ENCODE measurements around the gene RABIF. TPM values are rescaled to one million over a fixed set of nuclear protein-coding genes. Genes with fewer than 3 reads are reported as not detected.
"Not testable (repeated sequence)": the region's sequence is repeated elsewhere in the genome, so short reads cannot be mapped to it uniquely, and the experiment has no call there.

Gene RABIF
- total and polyA plus RNA-seq, 9 donors: 2.7 to 11.7 (median 3.9) TPM

- Histone ChIP-seq H3K4me1 (ENCODE audit: insufficient read depth) (no peaks in the 10 kb centered on the region), H3K4me3 (no peak overlapping the region), H3K27me3 (no peaks in the 10 kb centered on the region), H3K36me3 (no peaks in the 10 kb centered on the region), H3K9me3 (no peaks in the 10 kb centered on the region), H3K27ac (no peak overlapping the region)
- no peak for DNase-seq
- TF ChIP-seq CTCF (IDR thresholded peaks at IDR 0.05) (no peak), EP300 (IDR thresholded peaks at IDR 0.05) (no peak), POLR2A (IDR thresholded peaks at IDR 0.05) (no peak)
- intact Hi-C loops (cut with DNase I): no loop called here
- WGBS, 3 donors: 63 to 66% (median 66%) methylated on average over 5 of the region's 5 CpGs
Observed at GRCh38 chr1:202836623-202837403, 52.1 kb downstream of the RABIF start.

GRCh38 chr1:202835548-202836072 is 53.3 kb downstream of the RABIF start:
- no peak for DNase-seq
- Histone ChIP-seq H3K9me3 (no peaks in the 10 kb centered on the region), H3K27me3 (no peaks in the 10 kb centered on the region), H3K4me1 (ENCODE audit: insufficient read depth) (no peaks in the 10 kb centered on the region), H3K27ac (no peak overlapping the region), H3K36me3 (no peaks in the 10 kb centered on the region), H3K4me3 (no peak overlapping the region)
- no peak for TF ChIP-seq POLR2A (IDR thresholded peaks at IDR 0.05)
- 37 to 55% (median 48%) methylated on average over 3 of the region's 3 CpGs for WGBS, 3 donors
- intact Hi-C loops (cut with DNase I): loop anchor here in 1 of 4 donors (1.0 kb wide), 1 partner anchor 28 kb away; no protein-coding TSS in a partner anchor

- Histone ChIP-seq H3K27ac (no peak overlapping the region), H3K27me3 (no peaks in the 10 kb centered on the region), H3K4me1 (ENCODE audit: insufficient read depth) (no peaks in the 10 kb centered on the region), H3K9me3 (no peaks in the 10 kb centered on the region), H3K36me3 (no peaks in the 10 kb centered on the region), H3K4me3 (no peak overlapping the region)
- 80 to 85% (median 80%) methylated on average over 10 of the region's 10 CpGs for WGBS, 3 donors
- no peak for TF ChIP-seq EP300 (IDR thresholded peaks at IDR 0.05)
- TF ChIP-seq CTCF (IDR thresholded peaks at IDR 0.05): no peak
- no peak for TF ChIP-seq POLR2A (IDR thresholded peaks at IDR 0.05)
- DNase-seq: no peak
- intact Hi-C loops (cut with DNase I): loop anchor here in 1 of 4 donors (1.0 kb wide), 1 partner anchor 28 kb away; no protein-coding TSS in a partner anchor
Observed at GRCh38 chr1:202834771-202835547, 54.0 kb downstream of the RABIF start.

- Histone ChIP-seq H3K4me3 (no peak overlapping the region), H3K36me3 (no peaks in the 10 kb centered on the region), H3K27ac (no peak overlapping the region), H3K4me1 (ENCODE audit: insufficient read depth) (no peaks in the 10 kb centered on the region), H3K27me3 (no peaks in the 10 kb centered on the region), H3K9me3 (no peaks in the 10 kb centered on the region)
- intact Hi-C loops (cut with DNase I): no loop called here
- TF ChIP-seq CTCF (IDR thresholded peaks at IDR 0.05): no peak
- TF ChIP-seq POLR2A (IDR thresholded peaks at IDR 0.05): no peak
- no peak for TF ChIP-seq EP300 (IDR thresholded peaks at IDR 0.05)
- 72 to 85% (median 84%) methylated on average over 3 of the region's 3 CpGs for WGBS, 3 donors
- DNase-seq: no peak
Observed at GRCh38 chr1:202831906-202832305, 57.0 kb downstream of the RABIF start.

GRCh38 chr1:202829223-202829622 is 59.7 kb downstream of the RABIF start:
- intact Hi-C loops (cut with DNase I); H3K36me3 ChIP-seq; H3K27ac ChIP-seq; H3K27me3 ChIP-seq; DNase-seq; H3K4me3 ChIP-seq; H3K9me3 ChIP-seq; H3K4me1 ChIP-seq (ENCODE audit: insufficient read depth): not testable (repeated sequence)
- WGBS, 3 donors: 93 to 96% (median 96%) methylated on average over 9 of the region's 9 CpGs

Small RNA genes lying within 50 kb of the gene (small RNA-seq; reads per million reads assigned to genes)
- gene RF00019: not detected

Other genes starting within 250 kb of the RABIF start
- gene SYT2, start 178.7 kb downstream of the RABIF start, total RNA-seq: 1 to 10 TPM in 2 of 7 donors, under 1 TPM in 4, not detected in 1; 0.34 to 5.5 (median 0.80) TPM
- gene SYT2, start 178.7 kb downstream of the RABIF start, polyA plus RNA-seq: under 1 TPM; 0.39 to 0.52 TPM
- 10 to 100 TPM; 47.2 to 80.3 (median 56.1) TPM for gene KDM5B, start 80.7 kb downstream of the RABIF start, total RNA-seq
- gene KDM5B, start 80.7 kb downstream of the RABIF start, polyA plus RNA-seq: 10 to 100 TPM; 19.6 to 39.4 TPM
- 1 to 10 TPM in 3 of 7 donors, under 1 TPM in 2, not detected in 2; 0.57 to 1.2 (median 1.0) TPM for gene PCAT6, start 78.2 kb downstream of the RABIF start, total RNA-seq
- 1 to 10 TPM; 1.5 to 2.8 TPM for gene PCAT6, start 78.2 kb downstream of the RABIF start, polyA plus RNA-seq
- 10 to 100 TPM; 11.2 to 29.7 (median 20.1) TPM for gene KLHL12, start 38.1 kb upstream of the RABIF start, total RNA-seq
- 10 to 100 TPM; 13.5 to 25.4 TPM for gene KLHL12, start 38.1 kb upstream of the RABIF start, polyA plus RNA-seq
- gene ADIPOR1, start 69.2 kb upstream of the RABIF start, total RNA-seq: 10 to 100 TPM; 39.7 to 67.9 (median 49.7) TPM
- 100 to 1,000 TPM in 1 of 2 donors, 10 to 100 TPM in 1; 45.6 to 119 TPM for gene ADIPOR1, start 69.2 kb upstream of the RABIF start, polyA plus RNA-seq
- 10 to 100 TPM; 39.3 to 61.6 (median 52.5) TPM for gene CYB5R1, start 78.1 kb upstream of the RABIF start, total RNA-seq
- 10 to 100 TPM; 46.8 to 82.5 TPM for gene CYB5R1, start 78.1 kb upstream of the RABIF start, polyA plus RNA-seq
- 10 to 100 TPM; 42.0 to 67.4 (median 46.6) TPM for gene TMEM183A, start 118.2 kb upstream of the RABIF start, total RNA-seq
- gene TMEM183A, start 118.2 kb upstream of the RABIF start, polyA plus RNA-seq: 10 to 100 TPM; 44.0 to 72.4 TPM
- gene PPFIA4, start 137.3 kb upstream of the RABIF start, total RNA-seq: 1 to 10 TPM; 1.0 to 2.6 (median 1.6) TPM
- gene PPFIA4, start 137.3 kb upstream of the RABIF start, polyA plus RNA-seq: under 1 TPM; 0.35 to 0.53 TPM
- gene MYOG, start 196.9 kb upstream of the RABIF start, total RNA-seq: not detected
- not detected for gene MYOG, start 196.9 kb upstream of the RABIF start, polyA plus RNA-seq
- 1 to 10 TPM in 1 of 7 donors, under 1 TPM in 6; 0.15 to 1.3 (median 0.70) TPM for gene ADORA1, start 238.6 kb upstream of the RABIF start, total RNA-seq
- gene ADORA1, start 238.6 kb upstream of the RABIF start, polyA plus RNA-seq: under 1 TPM; 0.17 to 0.27 TPM